Transverse colon (tissue), 4 donors: Measurements from ENCODE around the gene SWAP70. TPM values are rescaled to one million over a fixed set of nuclear protein-coding genes. Genes with fewer than 3 reads are reported as not detected.
A peak's percentile ranks its signal among the peaks of the same experiment; 100 is the strongest.

Source experiments
- DNase-seq: peaks from one replicate; pipeline ENCODE4 v3.0.0-alpha.2; 2019
- H3K27ac ChIP-seq, 4 donors: fragments of 200-600 bp; sonication (generic); 2 replicates each; pipeline ENCODE4 v1.5.1; 2016 to 2018; ENCODE audit warnings: inconsistent platforms in 4 of 4
- H3K27me3 ChIP-seq: fragments of 200-600 bp; sonication (generic); 2 replicates; pipeline ENCODE4 v1.5.1; 2017; ENCODE audit warnings: inconsistent platforms
- H3K36me3 ChIP-seq, 4 donors: fragments of 200-600 bp; sonication (generic); 2 replicates each; pipeline ENCODE4 v1.5.1; 2017 to 2019; ENCODE audit warnings: inconsistent platforms in 4 of 4
- H3K4me1 ChIP-seq, 4 donors: fragments of 200-600 bp; sonication (generic); 2 replicates each; pipeline ENCODE4 v1.5.1; 2017 to 2020; ENCODE audit warnings: inconsistent platforms in 4 of 4
- H3K4me3 ChIP-seq, 4 donors: fragments of 200-600 bp; sonication (generic); 1 replicate in 1 of 4; 2 replicates in 3 of 4; pipeline versions ENCODE4 v1.5.1 to v1.6.1; 2017 to 2019; ENCODE audit warnings: inconsistent platforms in 4 of 4
- H3K9me3 ChIP-seq, 2 donors: fragments of 200-600 bp; sonication (generic); 2 replicates each; pipeline ENCODE4 v1.5.1; 2017 to 2019; ENCODE audit warnings: inconsistent platforms in 2 of 2
- CTCF ChIP-seq, 5 experiments: fragments of 200-600 bp in 3 of 5; fragments of 450-650 bp in 2 of 5; sonication (generic) in 3 of 5; IDR thresholded peaks; 1 replicate in 2 of 5; 2 replicates in 3 of 5; pipeline ENCODE4 v1.5.1; 2016 to 2017; ENCODE audit warnings: antibody characterized with exemption in 5 of 5, inconsistent platforms in 3 of 5, mild to moderate bottlenecking in 2 of 5, moderate library complexity in 1 of 5
- EP300 ChIP-seq: sonication (generic); formaldehyde crosslinking; IDR thresholded peaks from one replicate; pipeline ENCODE4 v1.6.1; 2017; ENCODE audit warnings: antibody characterized with exemption, low read depth
- POLR2A ChIP-seq: fragments of 450-650 bp; IDR thresholded peaks from one replicate; pipeline ENCODE4 v1.6.1; 2016; ENCODE audit warnings: antibody characterized with exemption, mild to moderate bottlenecking, moderate library complexity
- POLR2AphosphoS5 ChIP-seq, 3 donors: sonication (generic); formaldehyde crosslinking; IDR thresholded peaks; one replicate each; pipeline ENCODE4 v1.6.1; 2016; ENCODE audit warnings: antibody characterized with exemption in 3 of 3
- WGBS, 2 donors: methylation state at CpG; one replicate each; pipeline ENCODE4 v1.1.5; 2018; ENCODE audit warnings: low coverage in 1 of 2; 5-methylcytosine and 5-hydroxymethylcytosine counted together
- in situ Hi-C, 4 donors: fragments of 200-750 bp; cut with MboI; loops; one replicate each; pipeline versions ENCODE4 v1.15.0 to v1.15.1; 2017; ENCODE audit warnings: low sequenced_read_pairs in 3 of 4, low pct_ligation_motif_present in 1 of 4, low pct_unique_long_range_greater_than_20kb in 1 of 4
- intact Hi-C: fragments of 100-400 bp; cut with DNase I; formaldehyde crosslinking; loops from one replicate; pipeline ENCODE4 v1.15.1; 2023; ENCODE audit warnings: low total_unique reads
- total RNA-seq, 4 donors: library from RNA; depleted of rRNA; stranded (reverse); fragments of >200 nt; gene quantifications; one replicate each; pipeline ENCODE4 v1.1.0, GENCODE V29; 2016

Gene SWAP70
- total RNA-seq, 4 donors from 2014 or later, result 18.8 to 52.5 (median 29.1) TPM

GRCh38 chr11:9711454-9712307, 47.8 kb downstream of the SWAP70 start:
- WGBS, 2 donors, result 80 to 88% methylated on average over 6 to 7 of the region's 7 CpGs
- in situ Hi-C loops, result no loop called here

GRCh38 chr11:9714272-9714940, 50.5 kb downstream of the SWAP70 start:
- 74 to 75% methylated on average over 3 to 5 of the region's 5 CpGs for WGBS, 2 donors
- Histone ChIP-seq H3K4me3 (no peak overlapping the region), H3K9me3 (no peaks in the 10 kb centered on the region), H3K36me3 (no peaks in the 10 kb centered on the region), H3K27me3 (no peaks in the 10 kb centered on the region), H3K4me1 (peaks cover 0 to 10% (median 6%) of the 10 kb centered on the region in 4 donors), H3K27ac (no peak overlapping the region)
- TF ChIP-seq POLR2A (no peak), POLR2AphosphoS5 (IDR thresholded peaks at IDR 0.05) (no peak), EP300 (no peak), CTCF (IDR thresholded peaks at IDR 0.05) (no peak)
- intact Hi-C loops, result no loop called here
- no peak for DNase-seq
- in situ Hi-C loops, result no loop called here

More at GRCh38 chr11:9711454-9712307, 47.8 kb downstream of the SWAP70 start:
- no peaks in the 10 kb centered on the region for H3K36me3 ChIP-seq
- H3K27me3 ChIP-seq, result no peaks in the 10 kb centered on the region
- peaks cover 0 to 9% (median 0%) of the 10 kb centered on the region in 4 donors for H3K4me1 ChIP-seq
- no peak overlapping the region for H3K4me3 ChIP-seq
- H3K9me3 ChIP-seq, result no peaks in the 10 kb centered on the region
- no peak for DNase-seq
- no peak for TF ChIP-seq POLR2AphosphoS5 (IDR thresholded peaks at IDR 0.05)
- no peak for TF ChIP-seq POLR2A
- no peak for TF ChIP-seq EP300
- TF ChIP-seq CTCF (IDR thresholded peaks at IDR 0.05), result no peak
- H3K27ac ChIP-seq, result no peak overlapping the region
- intact Hi-C loops, result no loop called here

- TF ChIP-seq POLR2AphosphoS5 (IDR thresholded peaks at IDR 0.05), result no peak
- DNase-seq, result no peak
- 59 to 71% methylated on average over 4 of the region's 4 CpGs for WGBS, 2 donors
- Histone ChIP-seq H3K9me3 (no peaks in the 10 kb centered on the region), H3K27me3 (no peaks in the 10 kb centered on the region), H3K4me3 (no peak overlapping the region), H3K27ac (peak overlapping the region in 2 of 4 donors; percentile 6 to 18), H3K36me3 (no peaks in the 10 kb centered on the region), H3K4me1 (peaks cover 0 to 22% (median 8%) of the 10 kb centered on the region in 4 donors)
- in situ Hi-C loops, result no loop called here
- intact Hi-C loops, result no loop called here
Measured at GRCh38 chr11:9716275-9717039, 52.6 kb downstream of the SWAP70 start.

- Histone ChIP-seq H3K9me3 (no peaks in the 10 kb centered on the region), H3K27me3 (no peaks in the 10 kb centered on the region), H3K4me1 (peaks cover 0 to 22% (median 8%) of the 10 kb centered on the region in 4 donors), H3K36me3 (no peaks in the 10 kb centered on the region), H3K4me3 (no peak overlapping the region), H3K27ac (peak overlapping the region; percentile 18 to 55 (median 42))
- in situ Hi-C loops (no loop called here), intact Hi-C loops (no loop called here)
- DNase-seq, result no peak
- 83 to 90% methylated on average over 3 of the region's 3 CpGs for WGBS, 2 donors
- TF ChIP-seq POLR2AphosphoS5 (IDR thresholded peaks at IDR 0.05) (no peak), EP300 (no peak), CTCF (IDR thresholded peaks at IDR 0.05) (no peak), POLR2A (no peak)
Measured at GRCh38 chr11:9717040-9717357, 53.1 kb downstream of the SWAP70 start.
